ENCODE measurements around the gene JUN.

Gene JUN

GRCh38 chr1:58754683-58755467 lies 29.0 kb downstream of the JUN start:
- DNase-seq, result no peak

DNA sequence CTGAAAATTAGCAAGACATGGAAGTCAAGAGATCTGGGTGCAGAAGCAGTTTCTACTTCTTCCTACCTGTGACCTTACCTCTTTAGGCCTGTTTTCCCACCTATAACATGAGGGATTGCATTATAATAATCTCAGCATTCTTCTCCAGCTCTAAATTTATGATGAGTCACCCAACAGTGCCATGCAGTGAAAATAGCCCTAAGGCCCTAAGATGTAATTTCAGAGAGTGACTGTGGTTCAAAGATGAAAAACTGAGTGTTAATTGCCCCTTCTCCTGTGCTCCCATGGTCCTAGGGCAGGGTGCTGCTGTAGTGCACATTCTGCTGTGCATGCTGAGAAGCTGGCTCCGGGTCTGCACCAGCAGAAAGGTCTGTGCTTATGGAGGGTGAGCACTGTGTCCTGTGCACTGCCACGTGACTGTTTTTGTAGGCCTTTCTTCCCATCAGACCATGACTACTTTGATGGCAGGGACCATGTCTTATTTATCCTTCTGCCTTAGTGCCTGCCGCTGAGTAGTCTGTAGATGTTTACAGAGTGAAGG lies 29.7 kb downstream of the JUN start:
- DNase-seq, result no peak

DNA sequence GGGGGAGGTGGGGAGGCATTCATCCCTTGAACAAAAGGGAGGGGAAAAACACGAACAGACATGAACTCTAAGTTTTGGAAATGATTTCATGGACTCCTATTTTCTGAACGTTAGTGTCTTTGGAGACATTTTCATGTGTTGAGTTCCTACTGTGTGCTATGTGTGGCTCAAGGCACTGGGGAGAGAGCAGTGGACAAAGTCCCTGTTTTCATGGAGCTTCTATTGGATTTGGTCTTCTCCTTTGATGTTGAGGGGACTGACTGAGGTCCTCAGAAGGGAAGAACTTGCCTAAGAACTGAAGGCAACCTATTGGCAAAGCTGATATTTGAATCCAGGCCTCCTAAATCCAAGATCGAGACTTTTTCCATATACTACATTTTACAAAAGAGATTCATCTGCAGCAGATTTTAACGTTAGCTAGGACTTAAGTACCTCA lies 30.4 kb downstream of the JUN start:
- no peak for DNase-seq

GRCh38 chr1:58749646-58750045 lies 34.2 kb downstream of the JUN start:
- no peak for DNase-seq

DNA sequence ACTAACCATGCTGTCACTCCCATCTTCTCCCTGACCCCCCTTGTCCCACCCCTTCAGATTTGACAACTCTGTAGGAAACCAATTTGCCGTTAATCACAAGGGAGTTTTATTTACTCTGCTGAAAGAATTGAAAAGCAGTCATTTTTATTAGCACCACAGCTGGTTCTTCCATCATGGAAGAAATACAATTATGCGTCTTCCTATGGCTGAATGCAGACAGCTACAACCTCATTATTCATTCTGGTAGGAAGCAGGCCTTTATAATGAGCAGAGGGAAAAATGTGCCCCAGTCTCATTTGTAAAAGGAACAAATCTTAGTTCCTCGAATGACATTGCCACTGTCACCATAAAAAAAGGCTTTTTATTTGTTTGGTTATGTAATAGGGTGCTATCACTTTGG lies 35.2 kb downstream of the JUN start:
- no peak for DNase-seq

- DNase-seq, result no peak
Measured at GRCh38 chr1:58746757-58747156, 37.1 kb downstream of the JUN start.

DNA sequence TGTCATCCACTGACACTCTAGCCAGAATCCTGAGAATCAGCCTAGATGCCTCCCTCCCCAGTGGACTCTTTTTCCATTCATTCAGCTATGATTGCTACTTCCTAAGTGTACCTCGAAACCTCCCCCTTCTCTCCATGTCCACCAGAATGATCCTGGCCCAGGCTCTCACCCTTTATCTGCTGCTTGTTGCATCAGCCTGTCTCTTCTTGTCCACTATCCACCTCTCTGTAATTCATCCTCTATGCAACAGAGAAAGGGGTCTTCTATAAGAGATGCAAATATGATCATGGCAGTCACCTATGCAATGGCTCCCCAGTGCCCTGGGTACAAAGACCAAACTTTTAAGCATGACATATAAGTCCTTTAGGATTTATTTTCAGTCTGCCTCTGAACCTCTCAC lies 37.7 kb downstream of the JUN start:
- DNase-seq, result no peak

DNA sequence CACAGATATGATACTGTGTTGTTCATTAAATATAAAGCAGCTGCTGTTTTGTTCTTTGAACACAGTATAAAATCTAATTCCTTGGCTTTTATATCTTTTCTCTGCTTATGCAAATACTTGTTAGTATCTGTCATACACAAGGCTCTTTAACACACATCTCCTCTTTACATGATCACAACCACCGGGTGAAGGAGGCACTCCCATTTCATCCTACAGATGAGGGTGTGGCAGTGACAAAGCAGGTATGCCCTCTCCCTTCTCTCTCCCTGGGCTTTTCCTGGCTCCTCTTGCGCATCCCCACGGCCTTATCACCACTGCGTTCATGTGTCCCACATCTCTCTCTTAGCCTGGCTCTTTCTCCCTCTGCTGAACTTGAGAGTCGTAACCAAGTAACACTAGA lies 38.2 kb downstream of the JUN start:
- DNase-seq, result no peak

DNA sequence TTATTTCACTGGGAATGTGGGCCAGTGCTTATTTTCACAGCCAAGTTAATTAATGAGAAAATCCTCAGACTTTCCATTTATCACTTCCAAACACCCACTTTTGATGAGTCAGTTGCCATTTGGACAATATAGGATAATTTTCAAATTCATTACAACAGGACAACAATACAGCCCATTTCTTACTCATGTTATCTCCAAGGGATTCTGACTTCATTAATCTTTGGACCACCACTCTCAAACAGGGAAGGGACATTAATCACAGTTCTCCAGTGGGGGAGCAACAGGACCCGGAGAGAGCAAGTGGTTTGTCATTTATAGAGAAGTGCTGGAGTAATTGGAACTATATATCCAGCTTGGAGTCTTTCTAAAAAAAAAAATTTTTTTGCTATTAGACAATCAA lies 38.7 kb downstream of the JUN start:
- DNase-seq, result no peak

DNA sequence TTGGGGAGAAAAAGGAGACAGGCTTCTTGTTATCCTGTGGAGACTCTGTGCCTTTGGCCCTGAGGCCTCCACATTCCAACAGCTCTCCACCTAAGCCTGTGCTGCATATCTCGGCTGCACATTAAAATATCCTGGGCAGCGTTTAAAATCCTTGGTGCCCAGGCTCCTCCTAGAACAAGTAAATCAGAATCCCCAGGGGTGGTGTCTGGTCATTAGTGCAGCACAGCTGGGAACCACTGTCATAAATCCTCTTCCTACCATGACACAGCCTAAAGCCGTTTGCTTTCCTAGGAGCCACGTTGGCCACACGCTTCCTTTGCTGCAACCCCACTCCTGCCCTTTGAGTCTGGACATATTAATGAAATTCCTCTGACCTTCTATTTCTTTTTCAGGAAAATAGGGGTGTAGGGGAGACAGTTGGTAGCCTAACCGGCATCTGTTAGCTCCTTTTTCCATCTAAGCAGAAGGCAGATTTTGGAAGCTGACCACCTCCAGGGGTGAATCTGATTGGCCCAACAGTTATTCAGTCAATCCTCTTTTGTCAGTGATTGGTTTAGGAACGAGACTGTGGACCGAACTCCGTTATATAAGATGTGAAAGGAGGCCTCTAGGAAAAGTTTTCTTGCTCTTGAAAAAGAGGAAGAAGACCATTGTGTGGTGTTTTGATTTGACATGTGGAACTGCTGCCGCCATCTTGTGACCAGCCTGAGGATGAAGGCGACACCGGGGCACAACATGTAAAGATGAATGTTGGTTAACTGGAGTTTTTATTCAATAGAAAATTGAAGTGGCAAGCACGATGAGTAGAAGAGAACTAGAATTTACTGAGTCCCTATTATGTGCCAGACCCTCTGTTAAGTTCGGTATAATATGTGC lies 41.9 kb downstream of the JUN start:
- DNase-seq, result no peak

GRCh38 chr1:58739856-58740466 lies 43.9 kb downstream of the JUN start:
- peak; percentile 73 for DNase-seq

DNA sequence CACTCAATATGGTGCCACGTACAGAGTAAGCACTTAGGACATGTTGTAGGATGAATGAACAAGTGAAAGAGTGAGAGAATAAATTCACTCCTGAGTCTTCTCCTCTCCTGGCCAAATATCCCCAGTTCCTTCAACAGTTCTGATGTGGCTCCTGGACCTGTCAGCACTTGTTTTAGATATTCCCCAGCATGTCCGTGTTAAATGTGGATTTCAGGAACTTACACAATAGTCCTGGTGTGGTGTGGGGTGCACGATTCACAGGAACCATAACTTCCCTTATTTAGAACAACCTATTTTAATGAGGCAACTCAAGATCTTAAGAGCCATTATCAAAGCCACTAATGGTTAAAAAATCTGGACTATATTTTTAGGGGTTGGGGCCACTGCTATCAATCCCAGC lies 45.0 kb downstream of the JUN start:
- no peak for DNase-seq

- DNase-seq, result no peak
Measured at GRCh38 chr1:58735586-58735985, 48.3 kb downstream of the JUN start.

DNA sequence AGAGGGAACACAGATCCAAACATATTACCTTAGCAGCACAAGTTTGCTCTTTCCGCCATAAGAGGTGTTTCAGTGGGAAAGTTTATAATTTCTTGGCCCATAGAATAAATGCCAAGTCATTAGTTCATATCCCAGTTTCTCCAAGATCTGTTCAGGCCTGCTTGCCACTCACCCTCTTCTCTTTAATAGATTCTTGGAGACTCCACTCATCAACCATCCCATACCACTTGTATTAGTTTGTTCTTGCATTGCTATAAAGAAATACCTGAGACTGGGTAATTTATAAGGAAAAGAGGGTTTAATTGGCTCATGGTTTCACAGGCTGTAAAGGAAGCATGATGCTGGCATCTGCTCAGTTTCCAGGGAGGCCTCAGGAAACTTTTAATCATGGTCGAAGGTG lies 49.2 kb downstream of the JUN start:
- no peak for DNase-seq

DNA sequence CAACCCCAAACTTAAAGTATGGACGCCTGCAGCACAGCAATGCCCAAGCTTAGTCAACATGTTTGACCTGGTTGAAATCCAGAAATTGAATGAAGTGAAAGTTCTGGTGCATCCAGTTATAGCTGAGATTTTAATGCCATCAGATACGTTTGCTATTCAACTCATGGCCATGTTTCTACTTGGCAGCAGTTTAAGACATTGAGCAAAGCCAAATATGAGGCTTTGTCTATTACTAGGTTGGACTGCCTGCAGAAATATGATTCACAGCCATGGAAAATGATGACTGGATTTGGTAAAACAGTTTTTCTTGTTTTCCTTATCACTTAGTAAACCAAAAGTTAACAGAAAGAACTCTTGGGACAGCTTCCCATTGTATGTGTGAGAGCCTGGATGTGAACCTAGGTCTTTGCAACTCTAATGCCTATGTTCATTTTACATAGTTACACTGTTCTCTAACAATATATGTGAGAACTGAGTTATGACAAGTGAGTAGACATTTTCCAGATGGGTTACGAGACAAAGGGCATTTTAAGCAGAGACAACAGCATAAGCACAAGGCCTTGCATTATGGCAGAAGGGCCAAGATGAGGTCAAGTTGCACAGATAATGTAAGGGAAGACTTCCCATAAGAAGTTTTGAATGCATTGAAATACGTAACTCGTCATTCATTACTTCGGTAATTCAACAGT lies 51.6 kb downstream of the JUN start:
- DNase-seq, result no peak

Data from midbrain (tissue), 1 donor.